Thoracic aorta (tissue), 2 donors: ENCODE data around the gene ZNF71. TPM values are rescaled to one million over a fixed set of nuclear protein-coding genes. Genes with fewer than 3 reads are reported as not detected.

Experiments
- ATAC-seq: fragments of 150-250 bp; one replicate; pipeline ENCODE4 v1.8.0; 2017; ENCODE audit warnings: low read depth; ENCODE audit not compliant: insufficient number of reproducible peaks, low FRiP score
- DNase-seq: peaks from one replicate; pipeline ENCODE4 v3.0.0-alpha.2; 2020; ENCODE audit warnings: low spot score
- H3K27ac ChIP-seq, 2 donors: fragments of 200-600 bp; sonication (generic); 1 replicate in 1 of 2; 2 replicates in 1 of 2; pipeline ENCODE4 v1.5.1; 2016; ENCODE audit warnings: mild to moderate bottlenecking in 2 of 2, moderate library complexity in 2 of 2
- H3K27me3 ChIP-seq: fragments of 200-600 bp; sonication (generic); replicated peaks from 2 replicates; pipeline ENCODE4 v1.6.0; 2016; ENCODE audit warnings: mild to moderate bottlenecking; ENCODE audit not compliant: insufficient read depth
- H3K36me3 ChIP-seq: fragments of 200-600 bp; sonication (generic); one replicate; pipeline ENCODE4 v1.5.1; 2016
- H3K4me1 ChIP-seq, 2 donors: fragments of 200-600 bp; sonication (generic); 1 replicate in 1 of 2; 2 replicates in 1 of 2; pipeline versions ENCODE4 v1.5.1 to v1.6.0; 2016; ENCODE audit warnings: low read depth in 2 of 2, mild to moderate bottlenecking in 1 of 2; ENCODE audit not compliant: control insufficient read depth in 1 of 2
- H3K4me3 ChIP-seq: fragments of 200-600 bp; sonication (generic); 2 replicates; pipeline ENCODE4 v1.5.1; 2016; ENCODE audit warnings: mild to moderate bottlenecking
- H3K9me3 ChIP-seq: fragments of 200-600 bp; sonication (generic); 2 replicates; pipeline ENCODE4 v1.5.1; 2016
- total RNA-seq, 2 donors: library from RNA; depleted of rRNA; stranded (reverse); fragments of >200 nt; gene quantifications; one replicate each; pipeline versions ENCODE4 v1.1.0 to v1.2.3, GENCODE V29; 2016
- TF ChIP-seq, protein P1 (sequence below): fragments of 200-600 bp; sonication (generic); IDR thresholded peaks from one replicate; pipeline ENCODE4 v1.5.1; 2019; ENCODE audit warnings: antibody characterized with exemption

The ZNF71 gene
- total RNA-seq, 2 donors from 2014 or later: 11.6 to 16.2 TPM

DNA sequence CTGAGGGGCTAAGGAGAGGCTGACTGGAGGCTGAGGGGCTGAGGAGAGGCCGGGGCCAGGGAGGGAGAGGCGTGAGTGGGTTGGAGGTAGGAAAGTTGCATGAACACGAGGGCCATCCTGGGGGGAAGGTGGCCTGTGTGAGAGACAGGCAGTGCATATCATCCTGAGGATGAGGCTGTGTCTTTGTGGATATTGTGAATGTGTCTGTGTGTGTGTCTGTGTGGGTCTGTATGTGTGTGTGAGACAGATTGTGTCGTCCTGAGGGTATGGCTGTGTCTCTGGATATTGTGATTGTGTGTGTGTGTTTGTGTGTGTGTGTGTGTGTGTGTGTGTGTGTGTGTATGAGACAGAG, 422 bp downstream of the ZNF71 start:
- Histone ChIP-seq H3K4me3 (peak overlapping the region; percentile 93), H3K27me3 (no peaks in the 10 kb centered on the region), H3K27ac (peak overlapping the region; percentile 34 to 74), H3K36me3 (peaks cover 2% of the 10 kb centered on the region), H3K4me1 (peaks cover 6 to 9% of the 10 kb centered on the region in 2 donors), H3K9me3 (no peaks in the 10 kb centered on the region)
- ATAC-seq (no peak), DNase-seq (no peak)
- TF ChIP-seq, protein P1, sequence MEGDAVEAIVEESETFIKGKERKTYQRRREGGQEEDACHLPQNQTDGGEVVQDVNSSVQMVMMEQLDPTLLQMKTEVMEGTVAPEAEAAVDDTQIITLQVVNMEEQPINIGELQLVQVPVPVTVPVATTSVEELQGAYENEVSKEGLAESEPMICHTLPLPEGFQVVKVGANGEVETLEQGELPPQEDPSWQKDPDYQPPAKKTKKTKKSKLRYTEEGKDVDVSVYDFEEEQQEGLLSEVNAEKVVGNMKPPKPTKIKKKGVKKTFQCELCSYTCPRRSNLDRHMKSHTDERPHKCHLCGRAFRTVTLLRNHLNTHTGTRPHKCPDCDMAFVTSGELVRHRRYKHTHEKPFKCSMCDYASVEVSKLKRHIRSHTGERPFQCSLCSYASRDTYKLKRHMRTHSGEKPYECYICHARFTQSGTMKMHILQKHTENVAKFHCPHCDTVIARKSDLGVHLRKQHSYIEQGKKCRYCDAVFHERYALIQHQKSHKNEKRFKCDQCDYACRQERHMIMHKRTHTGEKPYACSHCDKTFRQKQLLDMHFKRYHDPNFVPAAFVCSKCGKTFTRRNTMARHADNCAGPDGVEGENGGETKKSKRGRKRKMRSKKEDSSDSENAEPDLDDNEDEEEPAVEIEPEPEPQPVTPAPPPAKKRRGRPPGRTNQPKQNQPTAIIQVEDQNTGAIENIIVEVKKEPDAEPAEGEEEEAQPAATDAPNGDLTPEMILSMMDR: no peak

DNA sequence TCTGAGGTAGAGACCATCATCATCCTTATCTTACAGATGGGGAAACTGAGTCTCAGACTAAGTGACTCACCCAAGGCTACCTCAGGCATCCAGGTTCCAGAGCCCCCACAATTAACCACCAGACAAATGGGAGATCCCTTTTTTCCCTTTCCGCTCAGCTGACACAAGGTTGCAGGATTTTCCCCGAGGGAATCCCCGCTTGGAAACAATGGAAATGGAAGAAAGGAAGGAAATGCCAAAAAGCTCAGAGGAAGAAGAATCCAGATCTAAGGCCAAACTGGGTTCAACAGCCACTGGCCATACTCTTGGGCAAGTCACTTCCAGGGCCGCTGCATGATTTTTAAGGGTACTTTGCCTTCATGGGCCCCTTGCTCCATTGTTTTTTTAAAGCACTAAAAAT, 1.6 kb downstream of the ZNF71 start:
- H3K27ac ChIP-seq: no peak overlapping the region
- TF ChIP-seq, protein P1: no peak
- ATAC-seq: no peak
- peaks cover 6 to 9% of the 10 kb centered on the region in 2 donors for H3K4me1 ChIP-seq
- H3K9me3 ChIP-seq: no peaks in the 10 kb centered on the region
- peaks cover 12% of the 10 kb centered on the region for H3K36me3 ChIP-seq
- DNase-seq: no peak
- H3K4me3 ChIP-seq: no peak overlapping the region
- H3K27me3 ChIP-seq: no peaks in the 10 kb centered on the region

DNA sequence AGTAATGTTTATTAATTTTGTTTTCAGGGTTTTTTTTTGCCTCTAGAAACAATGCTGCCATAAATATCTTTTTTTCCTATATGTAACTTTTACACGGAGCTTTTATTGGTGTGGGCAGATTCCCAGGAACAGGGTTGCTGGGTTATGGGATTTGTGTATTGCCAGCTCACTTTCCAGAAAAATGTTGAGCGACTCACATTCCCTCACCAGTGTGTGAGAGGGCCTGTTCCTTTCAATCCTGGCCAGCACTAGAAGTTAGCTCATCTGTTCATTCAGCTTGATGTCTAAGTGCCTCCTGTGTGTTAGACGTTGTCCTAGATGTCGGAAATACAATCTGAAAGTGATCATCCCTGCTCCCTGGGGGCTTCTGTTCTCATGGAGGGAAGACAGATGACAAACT, 2.6 kb downstream of the ZNF71 start:
- DNase-seq (no peak), ATAC-seq (no peak)
- Histone ChIP-seq H3K4me3 (no peak overlapping the region), H3K27me3 (no peaks in the 10 kb centered on the region), H3K36me3 (peaks cover 20% of the 10 kb centered on the region), H3K9me3 (peaks cover 6% of the 10 kb centered on the region), H3K4me1 (peaks cover 6 to 9% of the 10 kb centered on the region in 2 donors), H3K27ac (no peak overlapping the region)
- TF ChIP-seq, protein P1: no peak

DNA sequence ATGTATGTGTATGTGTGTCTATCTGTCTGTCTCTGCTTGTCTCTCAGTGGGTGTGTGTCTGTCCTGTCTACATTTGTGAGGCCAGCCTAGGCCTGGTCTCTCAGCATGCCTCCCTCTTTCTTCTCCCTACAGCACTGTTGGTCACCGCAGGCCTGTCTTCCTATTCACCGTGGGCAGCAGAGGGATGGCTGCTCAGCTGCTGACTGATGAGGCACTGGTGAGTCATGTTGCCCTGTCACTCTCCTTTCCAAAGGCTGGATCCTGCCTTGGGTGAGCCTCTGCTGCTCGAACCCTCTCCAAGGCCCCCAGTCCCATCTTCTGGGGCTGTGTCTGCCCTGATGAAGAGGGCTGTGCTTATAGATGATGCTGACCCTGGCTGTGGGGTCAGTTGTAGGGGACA, 6.3 kb downstream of the ZNF71 start:
- DNase-seq (no peak), ATAC-seq (no peak)
- Histone ChIP-seq H3K27me3 (no peaks in the 10 kb centered on the region), H3K27ac (no peak overlapping the region), H3K36me3 (peaks cover 36% of the 10 kb centered on the region), H3K4me1 (peaks cover 0 to 1% of the 10 kb centered on the region in 2 donors), H3K9me3 (peaks cover 43% of the 10 kb centered on the region), H3K4me3 (no peak overlapping the region)
- TF ChIP-seq, protein P1: no peak

DNA sequence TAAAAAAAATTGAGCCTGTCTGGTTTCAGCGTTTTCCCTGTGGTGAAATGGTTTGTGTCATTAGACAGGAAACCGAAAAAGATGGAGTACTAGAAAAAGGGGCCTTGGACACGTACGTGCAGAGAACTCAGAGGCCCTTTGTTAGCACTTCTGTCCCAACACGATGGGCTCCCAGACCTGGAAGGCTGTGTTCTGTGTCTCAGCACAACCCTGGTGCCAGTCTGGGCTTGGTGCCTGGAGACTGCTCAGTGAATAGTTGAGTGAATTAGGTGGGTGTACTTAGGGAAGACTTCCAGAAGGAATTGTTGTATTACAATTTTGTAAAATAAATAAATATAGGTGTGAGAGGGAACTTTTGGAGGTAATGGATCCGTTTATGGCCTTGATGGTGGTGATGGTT, 8.7 kb downstream of the ZNF71 start:
- Histone ChIP-seq H3K9me3 (peaks cover 66% of the 10 kb centered on the region), H3K27ac (no peak overlapping the region), H3K36me3 (peaks cover 36% of the 10 kb centered on the region), H3K4me3 (no peak overlapping the region), H3K4me1 (no peaks in the 10 kb centered on the region), H3K27me3 (no peaks in the 10 kb centered on the region)
- no peak for ATAC-seq
- TF ChIP-seq, protein P1: no peak
- no peak for DNase-seq
